Myocyte (in vitro differentiated cells): ENCODE data around the gene NLGN1. TPM values are rescaled to one million over a fixed set of nuclear protein-coding genes. Genes with fewer than 3 reads are reported as not detected.

Experiments used
- DNase-seq: peaks from one replicate; pipeline ENCODE4 v3.0.0-alpha.2; 2012; ENCODE audit warnings: low read depth
- total RNA-seq: library from RNA; depleted of rRNA; stranded (reverse); fragments of >200 nt; gene quantifications from 2 replicates; pipeline ENCODE4 v1.2.3, GENCODE V29; 2014

NLGN1 gene
- total RNA-seq, 1 donor from 2014 or later, result 0.62 TPM

- DNase-seq, result no peak
Observed at GRCh38 chr3:173957646-173958045, 560.1 kb downstream of the NLGN1 start.

GRCh38 chr3:173958805-173959204 lies 561.3 kb downstream of the NLGN1 start:
- DNase-seq, result no peak

GRCh38 chr3:173970281-173970680 lies 572.7 kb downstream of the NLGN1 start:
- DNase-seq, result no peak

GRCh38 chr3:173976281-173976680 lies 578.7 kb downstream of the NLGN1 start:
- DNase-seq, result no peak

GRCh38 chr3:173977747-173978146 lies 580.2 kb downstream of the NLGN1 start:
- no peak for DNase-seq

DNA sequence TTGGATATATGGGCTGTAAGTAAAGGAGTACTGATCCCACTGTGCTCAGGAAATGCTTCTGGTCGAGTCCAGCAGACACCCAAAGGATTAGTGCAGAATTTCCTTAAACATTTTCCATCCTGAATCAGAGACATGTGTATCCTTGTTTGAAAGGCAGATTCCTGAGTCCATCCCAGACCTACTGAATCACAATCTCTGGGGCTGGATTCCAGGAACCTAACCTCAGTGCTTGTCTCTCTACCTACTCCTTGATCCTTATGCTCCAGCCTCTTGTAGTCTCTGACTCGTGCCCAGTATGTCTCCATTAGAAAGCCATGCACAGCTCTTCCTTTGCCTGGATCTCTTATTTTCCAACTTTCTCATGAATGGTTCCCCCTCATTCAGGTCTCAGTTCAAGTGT lies 585.8 kb downstream of the NLGN1 start:
- DNase-seq, result no peak

GRCh38 chr3:173986861-173987410 lies 589.4 kb downstream of the NLGN1 start:
- DNase-seq, result no peak

GRCh38 chr3:173988909-173989308 lies 591.4 kb downstream of the NLGN1 start:
- no peak for DNase-seq

DNA sequence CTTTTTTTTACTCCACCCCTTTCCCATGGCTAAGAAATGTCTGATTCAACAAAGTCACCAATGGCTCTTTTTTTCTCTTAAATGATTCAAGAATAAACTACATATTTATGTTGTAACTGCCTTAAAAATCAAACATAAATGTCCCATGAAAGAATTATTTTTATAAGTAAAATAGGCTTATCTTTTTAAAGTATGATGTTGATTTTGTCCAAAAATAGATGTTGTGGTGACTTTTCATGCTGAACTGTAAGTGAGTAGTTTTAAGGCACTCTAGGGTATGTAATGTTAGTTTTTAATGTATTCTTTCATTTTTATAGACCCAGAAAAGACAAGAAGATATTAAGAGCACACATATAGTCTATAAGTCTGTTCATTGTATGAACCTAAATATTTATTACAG lies 594.9 kb downstream of the NLGN1 start:
- DNase-seq, result no peak

DNA sequence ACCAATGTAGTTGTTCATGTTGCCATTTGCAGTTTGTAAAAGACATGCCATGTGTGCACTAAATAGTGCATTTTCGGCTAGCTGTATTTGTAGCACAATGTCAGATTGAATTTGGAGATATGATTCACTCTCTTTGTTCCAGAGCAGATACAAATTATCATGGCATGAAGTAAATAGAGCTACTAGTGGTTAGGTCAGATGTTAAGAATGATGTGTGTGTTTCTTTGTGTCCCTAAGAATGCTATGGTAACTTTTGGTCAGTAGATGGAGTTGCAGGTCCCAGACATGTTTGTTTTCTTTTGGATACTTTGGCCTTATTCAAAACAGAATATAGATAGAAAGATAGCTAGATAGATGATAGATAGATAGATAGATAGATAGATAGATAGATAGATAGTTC lies 595.8 kb downstream of the NLGN1 start:
- DNase-seq, result peak; percentile 56

DNA sequence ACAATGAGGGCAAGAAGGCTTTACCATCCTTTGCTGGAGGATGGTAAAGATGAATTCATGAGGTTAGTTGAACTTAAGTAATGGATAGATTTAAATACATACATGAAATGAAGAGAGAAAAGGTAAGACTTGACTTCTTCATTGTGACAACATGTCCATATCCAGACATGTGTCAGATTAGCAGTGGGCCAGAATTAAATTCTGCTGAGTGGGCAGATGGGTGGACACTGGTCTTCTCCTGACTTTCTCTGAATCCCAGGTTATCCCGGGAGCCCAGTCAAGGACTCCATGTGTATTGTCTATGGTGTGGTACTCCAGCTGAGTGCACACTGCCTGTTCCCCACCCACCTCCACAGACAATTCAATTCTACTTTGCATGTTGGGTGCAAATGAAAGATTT lies 603.1 kb downstream of the NLGN1 start:
- no peak for DNase-seq

DNA sequence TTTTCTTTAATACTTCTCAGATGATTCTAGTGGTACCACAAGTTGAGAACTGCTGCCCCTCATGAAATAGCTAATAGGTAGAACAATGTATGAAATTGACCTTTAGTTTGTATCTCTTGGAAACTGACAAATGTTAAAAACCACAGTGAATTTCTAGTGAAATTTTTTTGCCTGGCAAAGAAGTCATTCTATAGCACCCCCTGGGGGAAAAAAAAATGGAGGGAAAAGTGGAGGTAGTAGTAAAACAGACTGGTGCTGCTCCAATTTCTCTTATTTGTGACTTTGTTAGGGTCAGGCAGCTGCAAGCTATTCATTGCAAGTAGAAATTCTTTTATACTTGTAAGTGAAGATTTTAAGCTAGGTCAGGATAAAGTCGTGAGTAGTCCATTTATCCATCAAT lies 605.0 kb downstream of the NLGN1 start:
- DNase-seq, result peak; percentile 12

GRCh38 chr3:174010907-174011306 lies 613.4 kb downstream of the NLGN1 start:
- DNase-seq, result no peak

- DNase-seq, result peak; percentile 3
Observed at GRCh38 chr3:174016186-174016585, 618.6 kb downstream of the NLGN1 start.

DNA sequence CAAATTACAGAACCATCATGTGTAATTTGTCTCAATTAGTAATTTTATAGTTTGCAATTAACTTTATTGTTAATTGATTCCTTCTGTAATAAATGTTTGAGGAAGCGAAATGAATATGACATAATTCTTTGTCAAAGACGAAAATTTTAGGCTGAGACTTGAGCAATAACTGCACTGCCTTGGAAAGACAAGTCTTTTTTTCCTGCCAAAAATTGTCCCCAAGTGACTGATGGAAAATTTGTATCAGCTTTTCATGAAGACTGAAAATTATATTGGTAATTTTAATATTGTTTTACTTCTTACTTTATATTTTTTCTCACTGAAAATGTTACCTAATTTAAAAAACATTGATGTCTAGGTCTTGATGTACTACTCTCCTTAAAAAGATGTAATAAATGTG lies 622.6 kb downstream of the NLGN1 start:
- no peak for DNase-seq

DNA sequence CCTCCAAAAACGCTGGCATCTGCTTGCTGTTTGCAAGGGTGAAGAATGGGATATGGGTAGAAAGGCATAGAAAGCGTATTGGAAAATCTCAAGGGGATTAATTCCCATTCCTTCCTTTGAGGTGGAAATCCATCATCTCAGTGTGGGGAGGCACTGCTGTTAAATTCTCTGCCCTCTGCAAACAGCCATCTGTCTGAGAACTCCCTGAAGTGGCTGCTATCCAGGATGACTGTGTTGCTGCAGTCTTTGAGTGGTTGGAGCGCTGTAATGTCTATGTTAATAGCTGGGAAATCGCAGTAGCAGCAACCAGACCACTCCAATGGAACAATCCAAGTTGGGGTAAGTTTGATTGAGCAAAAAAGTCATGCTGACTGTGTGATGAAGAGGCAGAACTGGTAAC lies 625.9 kb downstream of the NLGN1 start:
- peak; percentile 6 for DNase-seq

GRCh38 chr3:174028673-174029072 lies 631.1 kb downstream of the NLGN1 start:
- DNase-seq, result no peak

DNA sequence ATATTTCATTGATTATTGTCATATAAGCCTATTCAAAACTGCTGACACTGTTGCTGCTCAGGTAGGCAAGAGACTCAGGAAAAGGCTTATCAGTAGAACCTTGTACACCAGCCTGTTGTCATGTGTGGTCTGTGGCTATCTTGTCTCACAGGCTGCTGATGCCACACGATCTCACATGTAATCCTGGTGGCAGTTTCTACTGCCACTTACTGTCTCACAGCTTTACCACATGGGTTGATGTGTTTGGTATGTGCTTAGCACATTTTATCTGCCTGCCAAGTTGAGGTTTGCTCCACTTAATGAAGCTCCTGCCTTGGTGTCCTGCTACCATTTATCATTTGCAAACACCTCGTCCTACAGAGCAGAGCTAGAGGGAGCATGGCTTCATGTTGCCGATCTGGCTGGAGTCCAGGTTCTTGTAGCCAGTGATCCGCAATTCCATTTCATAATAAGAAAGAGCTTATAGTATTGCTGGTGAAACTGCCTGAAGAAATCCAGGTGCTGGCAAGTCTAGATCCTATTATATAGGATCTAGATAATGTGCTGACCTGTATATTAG lies 637.9 kb downstream of the NLGN1 start:
- DNase-seq, result peak; percentile 14

DNA sequence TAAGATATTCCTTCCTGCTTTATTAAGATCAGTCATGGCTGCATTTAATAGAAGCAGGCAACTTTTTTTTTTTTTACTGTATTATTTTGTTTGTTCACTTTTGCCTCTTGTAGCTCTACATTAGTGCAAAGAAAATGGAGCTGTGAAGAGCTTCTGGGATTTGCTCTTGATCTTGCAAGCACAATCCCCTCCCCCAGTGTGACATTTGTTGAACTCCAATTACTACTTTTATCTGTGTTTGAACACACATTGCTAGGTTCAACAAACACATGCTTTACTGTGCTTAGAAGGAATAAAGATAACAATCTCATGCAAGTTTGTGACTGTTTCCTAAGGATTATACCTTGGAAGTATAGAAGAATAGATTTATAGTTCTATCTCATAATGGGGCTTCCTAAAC lies 648.8 kb downstream of the NLGN1 start:
- no peak for DNase-seq

DNA sequence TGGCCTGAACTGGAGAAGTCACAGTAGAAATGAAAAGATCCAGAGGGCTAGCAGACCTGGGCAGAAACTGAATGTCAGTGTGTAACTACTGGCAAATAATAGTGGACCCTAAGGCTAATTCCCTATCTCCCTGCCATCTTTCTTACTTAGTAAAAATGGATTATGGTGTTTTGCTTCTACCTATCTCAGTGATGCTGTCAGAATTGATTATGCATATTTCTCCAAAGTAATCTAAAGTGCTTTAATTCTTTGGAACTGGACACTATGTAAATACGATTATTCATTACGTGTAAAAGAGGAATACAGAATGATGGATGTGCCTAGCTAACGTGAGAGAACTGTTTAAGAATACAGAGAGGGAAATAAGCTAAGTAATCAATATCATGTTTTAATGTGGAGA lies 651.9 kb downstream of the NLGN1 start:
- no peak for DNase-seq

DNA sequence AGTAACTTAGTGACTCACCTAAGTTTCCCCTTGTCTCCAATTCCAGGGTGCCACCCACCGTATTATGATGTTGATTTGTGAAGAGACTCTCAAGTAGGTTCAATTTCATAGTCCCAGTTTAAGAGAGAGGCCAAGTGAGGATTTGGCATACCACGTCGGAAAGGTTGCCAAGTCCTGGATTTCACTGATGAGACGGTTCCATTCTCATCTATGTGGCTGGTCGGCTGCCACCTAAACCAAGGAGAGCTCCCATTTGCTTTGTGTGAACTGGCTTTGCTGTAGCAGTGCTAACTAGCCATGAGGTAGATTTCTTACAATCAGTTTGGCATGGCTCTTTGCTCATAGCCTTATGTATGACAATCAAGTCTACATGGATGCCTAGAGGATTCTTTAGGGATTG lies 653.6 kb downstream of the NLGN1 start:
- DNase-seq, result no peak

- no peak for DNase-seq
Observed at GRCh38 chr3:174058804-174059203, 661.3 kb downstream of the NLGN1 start.

- DNase-seq, result no peak
Observed at GRCh38 chr3:174060431-174060830, 662.9 kb downstream of the NLGN1 start.

DNA sequence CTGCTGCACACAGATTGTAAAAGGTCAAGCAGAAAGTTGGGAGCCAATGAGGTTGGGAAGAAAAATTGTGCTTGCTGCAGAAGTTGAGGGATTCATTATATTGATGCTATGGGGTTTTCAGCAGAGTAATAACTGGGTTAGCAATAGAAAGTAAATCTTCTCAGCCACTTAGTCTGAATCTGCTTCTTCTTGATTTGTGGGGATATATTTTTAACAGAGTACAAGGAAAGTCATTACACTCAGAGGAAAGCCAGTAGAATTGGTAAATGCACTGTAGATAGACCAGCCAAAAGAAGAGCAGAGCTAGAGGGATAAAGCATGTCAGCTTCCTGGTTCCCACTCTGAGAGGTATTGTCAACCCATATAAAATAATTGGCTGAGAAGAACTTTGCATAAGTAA lies 663.6 kb downstream of the NLGN1 start:
- DNase-seq, result no peak
